ENCODE data around the gene HAGHL.

Gene HAGHL

DNA sequence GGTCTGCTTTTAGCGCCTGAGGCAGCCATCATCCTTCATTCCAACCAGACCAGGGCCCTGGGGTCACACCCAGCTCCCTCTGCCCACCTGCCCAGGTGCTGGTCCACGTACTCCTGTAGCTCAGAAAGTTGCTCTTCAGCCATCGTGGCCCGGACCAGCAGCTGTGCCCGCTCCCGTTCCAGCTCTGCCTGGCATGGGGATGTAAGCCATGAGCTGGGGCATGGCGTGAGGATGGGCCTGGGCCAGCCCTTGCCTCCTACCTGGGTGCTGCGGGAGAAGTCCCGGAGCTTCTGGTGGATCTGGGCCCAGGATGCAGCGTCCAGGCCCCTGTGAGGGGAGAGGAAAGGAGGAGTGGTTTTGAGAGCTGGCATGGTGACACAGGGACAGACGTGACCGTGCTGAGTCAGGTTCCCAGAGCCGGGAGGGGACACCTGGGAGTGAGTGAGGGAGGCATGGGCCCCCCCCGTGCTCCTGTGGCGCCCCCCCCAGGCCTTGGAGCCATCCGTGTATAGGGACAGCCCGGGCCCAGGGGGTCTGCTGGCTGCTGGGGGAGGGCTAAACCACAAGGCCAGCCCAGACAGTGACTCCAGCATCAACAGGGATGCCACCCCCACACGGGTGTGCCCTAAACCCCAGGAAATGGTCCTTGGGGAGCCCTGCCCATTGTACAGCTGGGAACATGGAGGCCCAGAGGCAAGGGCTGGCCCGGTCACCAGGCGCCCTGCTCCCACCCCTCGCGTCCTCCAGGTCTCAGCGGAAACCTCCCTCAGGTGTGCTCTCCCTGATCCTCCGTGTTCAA is 3.9 kb upstream of the HAGHL start:
- no peak for DNase-seq

DNA sequence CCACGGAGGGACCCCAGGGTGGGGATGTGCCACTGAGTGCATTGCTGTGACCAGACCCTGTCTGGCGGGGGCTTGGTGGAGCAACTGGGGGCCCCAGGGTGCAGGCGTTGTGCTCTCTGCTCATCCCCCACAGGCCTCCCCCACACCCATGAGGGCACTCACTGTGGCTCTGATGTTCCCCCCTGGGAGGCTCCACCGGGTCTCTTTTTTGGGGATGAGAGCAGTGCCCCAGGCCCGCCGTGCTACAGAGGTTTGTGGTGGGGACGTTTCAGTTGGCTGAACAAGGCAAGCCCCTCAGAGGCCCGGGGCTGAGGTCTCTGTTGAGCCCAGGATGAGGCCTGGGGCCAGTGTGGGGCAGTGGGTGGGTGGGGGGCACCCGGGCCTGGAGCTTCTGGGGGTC is 3.2 kb upstream of the HAGHL start:
- no peak for DNase-seq

GRCh38 chr16:724188-725040 is 2.5 kb upstream of the HAGHL start:
- DNase-seq, result no peak

DNA sequence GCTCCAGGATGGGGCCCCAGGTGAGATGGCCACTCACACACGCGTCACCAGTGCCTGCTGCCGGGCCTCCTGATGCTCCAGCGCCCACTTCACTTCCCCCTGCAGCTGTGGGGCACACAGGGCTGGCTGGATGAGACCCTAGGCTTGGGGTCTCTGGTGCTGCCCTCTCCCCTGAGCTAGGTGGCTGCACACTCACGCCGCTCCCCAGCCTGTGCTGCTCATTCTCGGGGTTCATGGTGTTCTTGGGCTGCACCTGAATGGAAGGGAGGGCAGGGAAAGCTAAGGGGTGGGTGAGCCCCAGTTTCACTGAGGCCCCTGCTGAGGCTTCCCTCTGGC is 1.9 kb upstream of the HAGHL start:
- DNase-seq, result no peak

DNA sequence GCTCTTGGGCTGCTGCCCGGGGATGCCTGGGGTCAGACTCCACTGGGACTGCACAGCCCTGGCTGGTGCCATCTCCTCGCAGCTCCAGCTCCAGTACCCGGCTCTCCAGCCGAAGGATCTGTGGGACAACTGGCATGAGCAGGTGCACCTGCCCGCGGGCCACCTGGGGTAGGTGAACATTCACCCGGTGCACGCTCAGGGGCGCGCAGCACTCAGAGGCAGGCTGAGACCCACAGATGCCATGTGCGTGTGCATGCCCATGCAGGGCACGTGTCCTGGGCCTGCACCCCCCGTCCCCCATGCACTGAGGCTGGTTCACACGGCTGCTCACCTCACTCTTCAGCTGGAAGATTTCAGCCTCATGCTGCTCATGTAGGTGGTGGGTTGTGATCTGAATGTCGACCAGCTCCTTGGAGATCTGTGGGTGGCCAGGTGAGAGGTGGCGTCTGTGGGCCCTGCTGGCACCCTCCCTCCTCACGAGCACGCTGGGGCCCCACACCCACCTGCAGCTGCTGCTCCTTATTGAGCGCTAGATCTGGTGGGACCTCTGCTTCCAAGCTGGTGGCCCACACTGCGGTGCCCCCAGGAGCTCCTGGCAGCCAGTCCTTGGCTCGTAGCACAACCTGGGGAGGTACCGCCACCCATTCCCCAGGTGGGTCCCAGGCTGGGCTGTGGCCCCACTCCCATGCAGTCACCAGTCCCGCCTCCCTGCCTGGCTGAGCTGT is 1.3 kb upstream of the HAGHL start:
- DNase-seq, result no peak

DNA sequence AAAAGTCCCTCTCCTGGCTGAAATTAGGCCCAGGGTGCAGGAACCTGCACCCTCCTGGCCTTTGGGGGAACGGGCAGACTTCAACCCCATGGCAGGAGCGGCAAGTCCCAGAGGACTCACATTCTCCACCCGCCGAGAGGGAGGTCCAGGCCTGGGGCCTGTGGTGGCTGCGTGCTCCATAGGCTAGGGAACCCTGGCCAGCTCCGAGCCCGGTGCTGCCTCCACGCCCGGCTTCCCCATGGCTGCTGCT is 793 bp upstream of the HAGHL start:
- DNase-seq, result no peak

GRCh38 chr16:727291-727977 is 528 bp downstream of the HAGHL start:
- DNase-seq, result no peak

- DNase-seq, result no peak
Observed at GRCh38 chr16:728131-728889, 1.4 kb downstream of the HAGHL start.

DNA sequence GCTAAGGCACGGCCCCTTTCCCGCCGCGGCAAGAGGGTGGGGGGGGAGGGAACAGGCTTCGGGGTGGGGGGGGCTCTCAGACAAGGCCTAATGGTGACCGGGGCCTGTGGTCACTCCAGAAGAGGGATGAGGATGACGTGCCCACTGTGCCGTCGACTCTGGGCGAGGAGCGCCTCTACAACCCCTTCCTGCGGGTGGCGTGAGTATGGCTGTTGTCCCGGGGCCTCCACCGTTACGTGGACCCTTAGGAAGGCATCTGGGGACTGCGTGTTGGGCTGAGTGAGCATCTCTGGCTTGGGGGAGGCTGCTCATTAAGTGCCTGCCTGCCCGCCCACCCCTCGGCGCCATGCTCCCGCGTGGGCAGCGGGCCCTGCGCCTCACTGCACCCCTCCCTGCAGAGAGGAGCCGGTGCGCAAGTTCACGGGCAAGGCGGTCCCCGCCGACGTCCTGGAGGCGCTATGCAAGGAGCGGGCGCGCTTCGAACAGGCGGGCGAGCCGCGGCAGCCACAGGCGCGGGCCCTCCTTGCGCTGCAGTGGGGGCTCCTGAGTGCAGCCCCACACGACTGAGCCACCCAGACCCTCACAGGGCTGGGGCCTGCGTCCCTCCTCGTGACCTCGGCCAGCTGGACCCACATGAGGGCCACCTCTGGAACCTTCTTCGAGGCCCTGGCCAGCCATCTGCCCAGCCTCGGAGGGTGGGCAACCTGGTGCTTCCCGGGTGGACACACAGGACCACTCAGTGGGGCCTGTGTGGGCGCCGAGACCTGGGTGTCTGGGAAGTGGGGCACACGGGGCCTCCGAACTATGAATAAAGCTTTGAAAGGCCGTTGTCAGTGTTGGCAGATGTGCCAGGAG is 2.2 kb downstream of the HAGHL start:
- no peak for DNase-seq

DNA sequence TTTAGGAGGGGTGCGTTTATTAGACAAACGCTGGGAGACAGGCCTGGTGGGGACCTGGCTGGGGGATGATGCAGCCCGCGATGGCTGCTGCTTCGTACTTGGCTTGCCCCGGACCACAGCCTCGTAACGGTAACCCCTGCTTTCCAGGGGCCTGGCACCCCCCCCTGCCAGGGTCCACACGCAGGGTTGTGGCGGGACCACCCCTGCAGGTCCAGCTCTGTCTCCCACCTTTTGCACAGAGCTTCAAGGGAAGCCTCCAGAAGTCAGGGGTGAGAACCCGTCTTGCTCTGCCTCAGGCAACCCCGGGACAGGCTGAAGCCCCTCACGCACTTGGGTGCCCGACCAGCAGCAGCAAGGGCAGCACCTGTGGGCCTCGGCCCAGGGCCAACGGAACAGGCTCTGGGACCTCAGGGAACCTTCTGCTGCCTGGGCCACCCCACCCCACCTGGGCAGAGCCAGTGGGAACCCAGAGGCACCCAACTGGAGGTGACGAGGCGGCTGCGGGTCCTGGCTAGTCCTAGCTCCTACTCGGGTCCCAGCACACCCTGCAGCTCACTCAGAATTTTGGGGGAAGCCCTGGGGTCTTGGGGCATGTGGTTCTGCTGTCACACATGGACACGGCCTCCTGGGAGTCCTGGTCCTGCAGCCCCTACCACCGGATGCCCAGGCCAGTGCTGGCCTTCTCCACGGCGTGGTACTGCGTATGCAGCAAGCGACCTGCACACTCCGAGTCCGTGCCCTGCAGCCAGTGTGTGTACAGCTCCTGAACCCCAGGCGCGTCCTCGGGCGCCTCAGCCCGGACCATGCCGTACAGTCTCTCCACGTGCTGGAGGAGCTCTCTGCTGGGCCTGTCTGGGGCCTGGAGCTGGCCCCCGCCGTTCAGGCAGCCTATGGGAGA is 3.1 kb downstream of the HAGHL start:
- DNase-seq, result no peak

DNA sequence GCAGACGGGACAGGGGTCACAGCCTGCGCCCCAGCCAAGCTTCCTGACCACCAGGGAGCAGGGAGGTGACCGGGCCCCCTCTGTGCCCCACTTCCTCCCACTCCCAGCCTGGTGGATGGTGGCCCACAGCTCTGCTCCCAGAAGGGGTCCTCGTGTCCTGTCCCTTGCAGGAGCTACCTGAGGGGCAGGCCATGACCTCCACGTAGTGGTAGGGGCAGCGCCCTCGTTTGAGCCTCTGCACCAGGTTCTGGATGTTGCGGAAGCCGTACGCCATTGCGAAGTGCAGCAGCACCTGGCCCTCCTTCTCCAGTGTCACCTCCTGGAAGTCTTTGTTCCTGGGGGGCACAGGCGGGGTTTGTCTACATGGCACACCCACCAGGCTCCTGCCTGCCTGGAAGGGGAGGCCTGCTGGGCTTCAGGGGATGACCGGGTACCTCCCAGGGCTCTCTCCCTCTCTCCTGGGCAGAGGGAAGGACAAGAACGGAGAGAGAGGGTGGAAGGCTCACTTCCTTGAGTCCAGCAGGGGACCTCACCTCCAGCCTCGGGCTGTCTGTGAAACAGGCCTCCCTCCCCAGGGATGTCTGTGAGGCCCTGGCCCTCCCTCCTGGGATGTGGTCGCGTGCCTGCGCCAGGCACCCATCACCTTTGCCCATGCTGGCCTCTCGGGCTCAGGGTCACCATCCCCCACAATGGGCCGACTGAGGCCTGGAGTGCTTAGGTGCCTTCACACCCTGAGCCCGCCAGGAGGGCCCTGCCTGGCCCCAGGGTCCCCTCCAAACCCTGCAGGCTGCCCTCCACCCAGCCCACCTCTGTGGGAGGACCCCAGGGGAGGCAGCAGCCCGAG is 4.0 kb downstream of the HAGHL start:
- DNase-seq, result no peak

DNA sequence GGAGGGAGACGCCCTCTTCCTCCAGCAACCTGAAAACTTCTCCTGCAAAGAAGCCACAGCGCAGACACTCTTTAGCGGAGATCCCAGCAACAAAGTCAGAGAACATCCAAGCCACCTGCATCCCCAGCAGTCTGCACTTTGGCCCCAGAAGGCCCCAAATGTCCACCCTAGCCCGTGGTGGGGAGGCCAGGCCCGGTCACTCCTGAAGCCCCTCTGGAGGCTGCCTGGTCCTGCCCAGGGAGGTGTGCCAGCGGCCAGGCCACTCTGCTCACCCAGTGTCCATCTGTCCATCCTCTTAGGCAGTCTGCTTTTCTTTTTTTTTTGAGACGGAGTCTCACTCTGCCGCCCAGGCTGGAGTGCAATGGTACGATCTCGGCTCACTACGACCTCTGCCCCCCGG is 5.4 kb downstream of the HAGHL start:
- DNase-seq, result no peak

GRCh38 chr16:732936-733335 is 6.0 kb downstream of the HAGHL start:
- DNase-seq, result no peak

DNA sequence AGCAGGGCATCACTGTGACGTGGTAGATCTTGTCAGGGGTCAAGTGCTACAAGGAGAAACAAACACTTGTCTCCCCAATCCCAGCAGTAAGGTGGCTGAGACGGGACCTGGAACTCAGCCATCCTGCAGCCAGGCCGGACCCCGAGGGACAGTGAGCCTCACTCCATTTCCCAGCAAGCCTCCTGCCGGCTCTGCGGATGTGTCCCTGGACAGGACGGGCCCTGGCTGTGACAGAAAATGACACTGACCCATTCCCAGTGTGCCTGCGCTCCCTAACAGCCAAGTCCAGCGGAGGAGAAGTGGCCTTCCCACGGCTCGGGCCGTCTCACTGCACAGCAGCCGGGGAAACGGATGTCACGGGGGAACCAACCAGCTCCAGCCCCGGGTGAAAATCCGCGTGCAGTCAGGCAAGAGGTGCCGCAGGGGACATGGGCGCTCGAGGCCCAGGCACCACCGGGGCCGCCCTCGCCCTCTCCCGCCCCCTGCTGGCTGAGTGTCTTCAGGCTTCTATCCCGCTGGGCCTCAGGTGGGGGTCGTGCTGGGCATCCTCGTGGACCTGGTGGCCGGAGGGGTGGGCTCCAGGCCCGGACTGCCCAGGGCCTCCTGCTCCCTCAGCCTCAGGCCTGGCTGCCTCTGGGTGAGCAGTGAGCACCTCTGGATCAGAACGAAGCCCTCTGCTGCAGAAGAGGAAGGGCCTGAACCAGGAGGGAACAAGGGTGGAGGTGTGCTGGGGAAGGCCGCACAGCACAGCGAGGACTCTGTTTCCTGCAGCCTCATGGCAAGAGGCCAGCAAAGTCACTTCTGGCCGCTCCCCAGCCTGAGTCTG is 6.7 kb downstream of the HAGHL start:
- DNase-seq, result no peak

DNA sequence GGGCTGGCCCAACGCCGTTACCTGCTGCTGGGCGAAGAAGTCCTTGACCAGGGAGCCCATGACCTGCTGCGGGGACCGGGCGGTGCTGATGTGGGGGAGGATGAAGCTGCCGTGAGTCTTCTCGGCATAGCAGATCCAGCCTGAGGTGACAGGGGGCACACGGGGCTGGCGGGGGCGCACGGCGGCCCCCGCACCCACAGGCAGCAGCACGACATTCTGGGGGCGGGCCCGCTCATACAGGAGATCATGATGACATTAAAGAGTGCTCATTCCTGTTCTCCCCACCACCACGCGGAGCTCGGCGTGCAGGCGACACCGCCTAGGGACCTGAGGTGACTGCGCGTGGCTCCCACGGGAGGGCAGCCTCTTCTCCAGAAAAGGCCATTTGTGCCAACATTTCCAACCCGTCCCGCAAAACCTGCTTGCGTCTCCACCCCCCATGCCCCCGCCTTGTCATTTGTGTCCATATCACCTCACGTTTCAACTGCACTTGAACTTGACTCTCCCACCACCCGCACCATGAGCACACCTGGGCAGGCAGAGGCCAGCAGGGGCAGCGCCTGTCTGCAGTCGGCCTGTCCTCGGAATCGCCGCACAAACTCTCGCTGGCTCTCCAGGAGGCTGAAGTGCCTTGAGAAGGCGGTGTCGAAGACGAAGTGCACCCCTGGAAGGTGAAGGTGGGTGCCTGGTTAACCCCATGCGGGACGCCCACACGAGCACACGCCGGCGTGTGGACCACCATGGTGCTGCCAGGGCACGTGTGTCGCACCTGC is 7.5 kb downstream of the HAGHL start:
- DNase-seq, result no peak

- DNase-seq, result no peak
Observed at GRCh38 chr16:734981-735881, 8.3 kb downstream of the HAGHL start.

- DNase-seq, result no peak
Observed at GRCh38 chr16:735982-736453, 9.1 kb downstream of the HAGHL start.
